G401.6 (cell line): Measurements from ENCODE around the gene LONP2.
"Not testable (repeated sequence)": the region's sequence is repeated elsewhere in the genome, so short reads cannot be mapped to it uniquely, and the experiment has no call there.

Experiments
- FAIRE-seq: peaks from 2 replicates; lab custom pipeline; 2012; peaks lifted over from hg19 to GRCh38; lab: Jason Lieb, UNC

LONP2 gene

DNA sequence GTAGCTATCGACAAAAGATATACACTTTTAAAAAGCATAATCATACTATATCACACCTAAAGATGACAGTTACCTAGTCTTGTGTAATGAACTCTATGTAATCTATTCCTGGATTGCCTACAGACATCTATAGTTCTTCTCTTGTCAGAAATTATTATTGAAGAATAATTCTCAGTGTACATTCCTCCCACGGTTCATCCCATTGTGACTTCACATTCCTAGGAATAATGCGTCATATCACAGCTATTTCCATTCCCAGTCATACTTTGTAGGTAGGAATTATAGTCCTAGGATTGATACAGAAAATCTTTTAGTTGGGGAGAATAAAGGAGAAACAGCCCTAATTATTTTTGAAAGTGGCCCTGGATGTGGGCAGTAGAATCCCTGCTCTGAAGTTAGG is 47.2 kb downstream of the LONP2 start:
- FAIRE-seq, result no peak

GRCh38 chr16:48291754-48292153 is 47.7 kb downstream of the LONP2 start:
- FAIRE-seq, result no peak

DNA sequence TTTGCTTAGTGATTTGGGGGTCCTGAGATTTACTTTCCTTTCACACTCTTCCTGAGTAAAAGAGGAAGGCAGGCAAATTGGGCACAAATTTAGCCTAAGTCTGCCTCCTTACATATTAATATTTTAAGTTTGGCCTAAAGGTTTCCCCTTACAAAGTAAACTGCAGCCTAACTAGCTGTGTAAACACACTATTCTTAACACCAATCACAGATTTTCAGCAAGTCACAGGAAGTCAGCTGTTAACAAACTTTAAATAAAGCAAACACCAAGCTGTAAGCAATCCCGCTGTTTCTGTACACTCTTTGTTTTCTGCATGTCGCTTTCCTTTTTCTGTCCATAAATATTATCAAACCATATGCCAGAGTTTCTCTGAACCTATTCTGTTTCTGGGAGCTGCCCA is 48.4 kb downstream of the LONP2 start:
- no peak for FAIRE-seq

GRCh38 chr16:48294724-48295123 is 50.6 kb downstream of the LONP2 start:
- no peak for FAIRE-seq

GRCh38 chr16:48295488-48296281 is 51.6 kb downstream of the LONP2 start:
- no peak for FAIRE-seq

DNA sequence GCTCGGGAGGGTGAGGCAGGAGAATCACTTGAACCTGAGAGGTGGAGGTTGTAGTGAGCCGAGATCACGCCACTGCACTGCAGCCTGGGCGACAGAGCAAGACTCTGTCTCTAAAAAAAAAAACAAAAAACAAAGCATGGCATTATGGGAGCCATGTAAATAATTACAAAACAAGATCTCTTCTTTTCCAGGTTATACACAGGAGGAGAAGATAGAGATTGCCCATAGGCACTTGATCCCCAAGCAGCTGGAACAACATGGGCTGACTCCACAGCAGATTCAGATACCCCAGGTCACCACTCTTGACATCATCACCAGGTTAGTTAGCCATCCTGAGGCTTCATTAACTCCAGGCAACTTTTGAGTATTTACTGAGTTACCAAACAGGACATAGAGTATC is 55.4 kb downstream of the LONP2 start:
- no peak for FAIRE-seq

- no peak for FAIRE-seq
Measured at GRCh38 chr16:48300391-48300856, 56.3 kb downstream of the LONP2 start.

GRCh38 chr16:48308535-48308934 is 64.4 kb downstream of the LONP2 start:
- FAIRE-seq, result no peak

DNA sequence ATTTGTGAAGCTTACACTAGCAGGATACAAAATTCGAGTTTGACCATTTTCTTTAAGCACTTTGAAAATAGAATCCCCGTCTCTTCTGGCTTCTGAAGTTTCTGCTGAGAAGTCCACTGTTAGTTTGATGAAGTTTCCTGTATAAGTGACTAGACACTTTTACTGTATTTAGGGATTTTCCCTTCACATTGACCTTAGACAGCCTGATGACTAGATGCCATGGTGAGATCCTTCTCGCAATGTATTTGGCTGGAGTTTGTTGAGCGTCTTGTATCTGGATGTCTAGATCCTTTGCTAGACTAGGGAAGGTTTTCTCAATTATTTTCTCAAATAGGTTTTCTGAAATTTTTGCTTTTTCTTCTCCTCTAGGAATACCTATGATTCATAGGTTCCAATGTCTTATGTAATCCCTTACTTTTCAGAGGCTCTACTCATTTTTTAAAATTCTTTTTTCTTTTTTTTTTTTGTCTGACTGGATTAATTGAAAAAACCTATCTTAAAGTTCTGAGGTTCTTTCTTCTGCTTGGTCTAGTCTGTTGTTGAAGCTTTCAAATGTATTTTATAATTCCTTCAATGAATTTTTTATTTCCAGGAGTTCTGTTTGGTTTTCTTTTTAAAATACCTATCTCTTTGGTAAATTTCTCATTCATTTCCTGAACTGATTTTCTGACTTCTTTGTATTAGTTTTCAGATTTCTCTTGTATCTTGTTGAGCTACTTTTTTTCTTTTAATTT is 67.0 kb downstream of the LONP2 start:
- FAIRE-seq, result peak; percentile 37

GRCh38 chr16:48313905-48314304 is 69.8 kb downstream of the LONP2 start:
- not testable (repeated sequence) for FAIRE-seq

- no peak for FAIRE-seq
Measured at GRCh38 chr16:48317026-48317425, 72.9 kb downstream of the LONP2 start.

DNA sequence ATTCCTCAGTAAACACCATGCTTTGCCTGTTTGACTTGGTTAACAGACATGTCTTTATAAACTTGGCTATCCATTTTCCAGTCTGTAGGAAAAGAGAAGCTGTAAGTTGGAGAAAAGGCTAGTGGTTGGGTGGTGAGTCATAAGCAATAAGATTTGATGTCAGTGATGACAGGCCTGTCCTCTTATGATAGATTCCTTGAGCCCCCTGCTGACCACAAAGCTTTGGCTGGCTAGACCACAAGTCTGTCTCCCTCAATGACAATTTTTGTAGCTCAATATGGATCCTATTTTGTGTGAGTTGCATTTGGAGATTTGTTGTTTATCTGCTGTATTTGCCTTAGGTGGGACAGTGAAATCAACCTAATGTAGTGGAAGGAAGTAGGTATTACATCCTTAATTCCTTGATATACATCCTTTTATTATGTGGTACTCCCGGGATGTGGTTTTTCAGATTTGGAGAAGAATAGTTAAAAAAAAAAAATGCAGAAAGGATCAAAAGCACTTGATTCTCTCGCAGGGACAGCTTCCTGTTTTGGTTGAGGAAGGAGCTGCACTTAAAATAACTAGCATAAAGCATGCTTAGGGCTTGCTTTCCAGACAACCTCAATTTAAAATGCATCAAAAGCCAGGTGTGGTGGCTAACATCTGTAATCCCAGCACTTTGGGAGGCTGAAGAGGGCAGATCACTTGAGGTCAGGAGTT is 73.7 kb downstream of the LONP2 start:
- FAIRE-seq, result no peak

- no peak for FAIRE-seq
Measured at GRCh38 chr16:48318630-48319029, 74.5 kb downstream of the LONP2 start.

DNA sequence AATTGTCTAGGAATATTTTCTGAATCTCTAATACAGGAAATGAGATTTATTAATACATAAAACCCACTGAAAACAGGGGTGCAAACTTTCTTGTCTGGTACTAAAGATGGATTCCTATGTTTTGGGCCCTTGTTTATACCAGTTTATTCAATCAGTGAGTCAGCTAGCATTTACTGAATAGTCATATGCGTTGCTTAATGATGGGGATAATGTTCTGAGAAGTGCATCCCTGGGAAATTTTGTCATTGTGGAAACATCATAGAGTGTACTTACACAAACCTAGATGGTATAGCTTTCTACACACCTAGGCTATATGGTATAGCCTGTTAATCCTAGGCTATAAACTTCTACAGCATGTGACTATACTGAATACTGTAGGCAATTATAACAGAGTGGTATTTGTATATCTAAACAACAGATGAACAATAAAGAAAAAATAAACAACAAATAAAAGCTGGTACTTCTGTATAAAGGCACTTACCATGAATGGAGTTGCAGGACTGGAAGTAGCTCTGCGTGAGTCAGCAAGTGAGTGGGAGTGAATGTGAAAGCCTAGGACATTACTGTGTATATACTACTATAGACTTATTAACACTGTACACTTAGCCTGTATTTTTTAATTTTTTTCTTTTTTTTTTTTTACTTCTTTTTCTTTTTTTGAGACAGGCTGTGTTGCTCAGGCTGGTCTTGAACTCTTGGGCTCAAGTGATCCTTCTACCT is 77.4 kb downstream of the LONP2 start:
- FAIRE-seq, result no peak

DNA sequence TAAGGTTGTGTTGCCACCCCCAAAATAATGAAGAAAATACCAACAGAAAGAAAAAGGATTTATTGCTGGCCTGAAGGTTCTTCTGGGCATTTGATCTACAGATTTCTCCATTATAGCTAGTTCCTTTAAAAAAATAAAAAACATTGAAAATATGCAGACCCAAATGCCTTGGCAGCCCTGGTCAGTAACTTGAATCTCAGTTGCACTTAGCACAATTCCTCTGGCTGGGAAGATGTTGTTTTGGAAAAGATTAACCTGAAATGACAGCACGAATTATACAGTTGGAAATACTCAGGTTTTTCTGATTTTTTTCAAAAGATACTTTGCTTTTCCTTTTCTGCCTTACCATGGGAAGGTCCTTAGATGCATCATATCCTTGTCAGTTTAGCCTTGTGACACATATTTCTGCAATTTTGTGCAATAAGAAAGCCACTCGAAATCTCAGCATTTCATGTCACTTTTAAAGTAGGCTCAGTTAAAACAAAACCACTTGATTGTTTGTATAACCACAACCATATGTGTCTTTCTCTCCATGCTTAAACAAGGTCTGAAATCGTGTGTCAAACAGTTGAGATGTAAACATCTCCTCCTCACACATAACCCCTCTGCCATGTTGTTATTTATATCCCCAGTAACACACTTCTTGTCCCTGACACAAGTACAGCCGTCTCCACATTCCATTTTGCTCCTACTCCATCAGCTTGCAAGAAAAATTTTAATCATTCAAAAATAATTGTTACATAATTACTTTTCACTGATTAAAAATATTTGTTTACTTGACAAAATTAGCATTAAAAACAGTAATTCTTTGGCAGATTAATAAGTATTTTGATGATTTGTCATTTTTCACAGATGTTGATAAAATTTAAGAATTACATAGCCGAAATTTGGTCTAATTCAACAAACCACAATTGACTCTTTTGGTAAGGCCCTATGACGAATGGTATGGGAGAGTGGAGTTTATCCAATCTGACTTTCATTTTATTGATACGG is 80.0 kb downstream of the LONP2 start:
- no peak for FAIRE-seq

DNA sequence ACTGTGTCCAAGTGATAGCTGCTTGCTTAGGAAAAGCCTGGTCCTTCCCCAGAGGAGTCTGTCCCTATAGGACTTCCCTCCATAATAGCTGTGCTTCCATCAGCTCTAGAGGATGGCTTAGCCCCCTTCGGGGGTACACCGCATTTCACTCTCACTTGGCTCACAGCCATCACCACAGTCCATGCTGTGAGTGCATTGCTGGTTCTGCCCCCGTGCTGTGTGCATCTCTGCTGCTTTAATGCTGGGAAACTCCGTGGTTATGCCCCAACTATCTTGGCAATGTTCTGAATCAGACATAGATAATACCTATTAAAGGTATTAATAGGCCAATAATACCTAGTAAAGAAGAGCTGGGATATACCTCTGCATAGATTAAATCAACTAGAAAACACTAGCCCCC is 82.8 kb downstream of the LONP2 start:
- no peak for FAIRE-seq

GRCh38 chr16:48329138-48329537 is 85.0 kb downstream of the LONP2 start:
- no peak for FAIRE-seq

DNA sequence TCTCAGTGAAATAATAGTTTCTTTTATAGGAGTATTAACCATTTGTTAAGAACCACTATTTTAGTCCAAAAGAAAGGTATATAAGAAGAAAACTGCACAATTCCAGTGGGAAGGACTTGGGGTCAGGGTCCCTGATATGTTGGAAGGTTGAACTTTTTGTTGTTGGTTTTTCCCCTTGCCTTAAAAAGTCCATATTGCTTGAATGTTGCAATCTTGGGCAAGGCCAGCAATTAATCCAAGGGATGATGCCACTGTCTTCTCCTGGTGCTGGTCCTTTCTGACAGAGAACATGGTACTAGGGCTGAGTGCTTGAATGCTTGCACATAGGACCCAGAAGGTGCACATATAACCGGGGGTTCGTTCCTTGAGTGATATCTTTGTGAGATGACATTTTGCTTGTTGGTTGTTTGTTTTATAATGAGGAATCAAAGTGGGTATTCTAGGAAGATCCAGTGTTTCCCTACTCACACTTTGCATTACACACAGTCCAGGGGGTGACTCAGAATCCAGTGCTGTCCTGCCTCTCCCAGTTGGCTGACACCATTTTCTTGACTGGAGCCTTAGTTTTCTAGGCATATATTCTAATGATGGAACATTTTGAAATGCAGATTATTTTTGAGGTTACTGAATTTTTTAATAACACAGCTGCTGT is 86.2 kb downstream of the LONP2 start:
- no peak for FAIRE-seq

DNA sequence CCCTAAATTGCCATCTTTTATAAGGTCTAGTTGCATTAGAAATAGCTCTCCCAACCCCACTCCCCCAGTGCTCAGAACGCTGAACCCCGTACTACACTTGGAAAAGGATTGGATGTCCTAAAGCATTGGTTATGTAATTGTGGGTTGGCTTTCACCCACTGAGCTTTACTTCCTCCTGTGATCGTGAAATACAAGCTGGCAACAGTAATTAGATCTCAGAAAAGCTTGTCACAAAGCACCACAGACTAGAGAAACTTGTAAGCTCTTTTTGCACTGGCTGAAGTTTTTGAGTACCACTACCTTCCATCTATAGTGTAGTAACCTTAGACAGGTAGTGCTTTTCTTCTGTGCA is 86.7 kb downstream of the LONP2 start:
- FAIRE-seq, result no peak

GRCh38 chr16:48332978-48333377 is 88.9 kb downstream of the LONP2 start:
- no peak for FAIRE-seq

DNA sequence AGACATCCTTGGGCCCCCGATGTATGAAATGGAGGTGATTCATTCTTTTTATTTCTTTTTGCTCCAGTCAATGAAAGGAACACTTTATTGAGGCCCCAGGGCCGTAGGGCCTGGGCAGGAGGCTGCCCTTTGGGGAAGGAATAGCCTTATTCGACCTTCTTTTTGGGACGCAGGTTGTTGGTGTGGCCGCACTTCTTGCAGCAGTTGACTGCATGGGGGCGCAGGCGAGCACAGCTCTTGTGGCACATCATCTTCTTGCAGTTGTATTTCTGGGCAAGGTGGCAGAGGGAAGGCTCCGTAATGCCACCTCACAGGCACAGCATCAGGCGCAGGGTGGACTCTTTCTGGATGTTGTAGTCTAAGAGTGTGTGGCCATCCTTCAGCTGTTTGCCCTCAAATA is 90.2 kb downstream of the LONP2 start:
- FAIRE-seq, result no peak
